Measurements from ENCODE around the gene C16orf92. TPM values are rescaled to one million over a fixed set of nuclear protein-coding genes. Genes with fewer than 3 reads are reported as not detected.

Gene C16orf92
- total RNA-seq, 1 donor, result not detected

- H3K27ac ChIP-seq (ENCODE audit: low read depth, low read length), result peak overlapping the region; percentile 43
- peaks cover 63% of the 10 kb centered on the region for H3K79me2 ChIP-seq (ENCODE audit: insufficient read depth, low read length)
- H3K4me2 ChIP-seq (ENCODE audit: insufficient read depth, low read length), result peak overlapping the region; percentile 30
- peaks cover 69% of the 10 kb centered on the region for H3K36me3 ChIP-seq (ENCODE audit: insufficient read depth, low read length)
- H2AFZ ChIP-seq (ENCODE audit: low read length), result no peak overlapping the region
- DNase-seq (ENCODE audit: insufficient read length, low spot score, missing footprints), result peak; percentile 83
- H4K20me1 ChIP-seq (ENCODE audit: insufficient read depth, low read length), result peaks cover 56% of the 10 kb centered on the region
- H3K4me1 ChIP-seq (ENCODE audit: insufficient read depth, low read length), result peaks cover 33% of the 10 kb centered on the region
- no peak for TF ChIP-seq CTCF (IDR thresholded peaks at IDR 0.05; ENCODE audit: extremely low read depth, low read depth, low read length)
- no peaks in the 10 kb centered on the region for H3K27me3 ChIP-seq (ENCODE audit: insufficient read depth, low read length)
- peak overlapping the region; percentile 29 for H3K4me3 ChIP-seq (ENCODE audit: insufficient read depth, low read length)
- no peaks in the 10 kb centered on the region for H3K9me3 ChIP-seq (ENCODE audit: low read depth, low read length)
These were observed 46.8 kb downstream of the C16orf92 start for GRCh38 chr16:30069611-30070462.

GRCh38 chr16:30070490-30070889, 47.5 kb downstream of the C16orf92 start:
- peak overlapping the region; percentile 43 for H3K27ac ChIP-seq (ENCODE audit: low read depth, low read length)
- peak overlapping the region; percentile 29 for H3K4me3 ChIP-seq (ENCODE audit: insufficient read depth, low read length)
- no peaks in the 10 kb centered on the region for H3K27me3 ChIP-seq (ENCODE audit: insufficient read depth, low read length)
- H4K20me1 ChIP-seq (ENCODE audit: insufficient read depth, low read length), result peaks cover 56% of the 10 kb centered on the region
- H3K79me2 ChIP-seq (ENCODE audit: insufficient read depth, low read length), result peaks cover 65% of the 10 kb centered on the region
- peaks cover 32% of the 10 kb centered on the region for H3K4me1 ChIP-seq (ENCODE audit: insufficient read depth, low read length)
- H3K4me2 ChIP-seq (ENCODE audit: insufficient read depth, low read length), result peak overlapping the region; percentile 30
- no peak for TF ChIP-seq CTCF (IDR thresholded peaks at IDR 0.05; ENCODE audit: extremely low read depth, low read depth, low read length)
- peaks cover 69% of the 10 kb centered on the region for H3K36me3 ChIP-seq (ENCODE audit: insufficient read depth, low read length)
- no peaks in the 10 kb centered on the region for H3K9me3 ChIP-seq (ENCODE audit: low read depth, low read length)
- no peak overlapping the region for H2AFZ ChIP-seq (ENCODE audit: low read length)
- DNase-seq (ENCODE audit: insufficient read length, low spot score, missing footprints), result peak; percentile 64

Other genes with a start within 250 kb of the C16orf92 start
- not detected in 2 replicates for gene ZG16, start 244.9 kb upstream of the C16orf92 start, total RNA-seq
- gene KIF22, start 232.4 kb upstream of the C16orf92 start, total RNA-seq, result 8.3 and 12.4 TPM in 2 replicates
- gene MAZ, start 216.7 kb upstream of the C16orf92 start, total RNA-seq, result 221 and 267 TPM in 2 replicates
- 1.4 and 4.1 TPM in 2 replicates for gene PRRT2, start 211.0 kb upstream of the C16orf92 start, total RNA-seq
- 16.8 and 19.9 TPM in 2 replicates for gene PAGR1, start 207.0 kb upstream of the C16orf92 start, total RNA-seq
- gene MVP, start 202.7 kb upstream of the C16orf92 start, total RNA-seq, result 273 and 274 TPM in 2 replicates
- gene CDIPT, start 160.0 kb upstream of the C16orf92 start, total RNA-seq, result 105 and 107 TPM in 2 replicates
- gene SEZ6L2, start 123.6 kb upstream of the C16orf92 start, total RNA-seq, result 1.5 and 2.9 TPM in 2 replicates
- 0.88 and 1.8 TPM in 2 replicates for gene ASPHD1, start 122.7 kb upstream of the C16orf92 start, total RNA-seq
- gene KCTD13, start 97.0 kb upstream of the C16orf92 start, total RNA-seq, result 8.5 and 11.9 TPM in 2 replicates
- 74.3 and 84.0 TPM in 2 replicates for gene TMEM219, start 61.1 kb upstream of the C16orf92 start, total RNA-seq
- gene TAOK2, start 49.3 kb upstream of the C16orf92 start, total RNA-seq, result 37.1 and 39.1 TPM in 2 replicates
- gene HIRIP3, start 27.6 kb upstream of the C16orf92 start, total RNA-seq, result 3.5 and 5.8 TPM in 2 replicates
- 14.5 and 16.8 TPM in 2 replicates for gene INO80E, start 27.0 kb upstream of the C16orf92 start, total RNA-seq
- gene DOC2A, start 12.2 kb upstream of the C16orf92 start, total RNA-seq, result not detected in 2 replicates
- 0.36 TPM in 1 of 2 replicates, not detected in the other for gene TLCD3B, start 8.1 kb downstream of the C16orf92 start, total RNA-seq
- 579 and 705 TPM in 2 replicates for gene ALDOA, start 42.6 kb downstream of the C16orf92 start, total RNA-seq
- 175 and 178 TPM in 2 replicates for gene PPP4C, start 52.8 kb downstream of the C16orf92 start, total RNA-seq
- gene TBX6, start 68.7 kb downstream of the C16orf92 start, total RNA-seq, result 0.29 and 0.36 TPM in 2 replicates
- gene YPEL3, start 73.0 kb downstream of the C16orf92 start, total RNA-seq, result 28.2 and 31.2 TPM in 2 replicates
- 0.36 and 0.88 TPM in 2 replicates for gene GDPD3, start 90.3 kb downstream of the C16orf92 start, total RNA-seq
- 40.2 and 40.7 TPM in 2 replicates for gene MAPK3, start 100.0 kb downstream of the C16orf92 start, total RNA-seq
- gene CORO1A, start 160.4 kb downstream of the C16orf92 start, total RNA-seq, result 0.36 and 0.59 TPM in 2 replicates
- 26.8 and 64.8 TPM in 2 replicates for gene BOLA2B, start 170.5 kb downstream of the C16orf92 start, total RNA-seq
- 19.9 and 23.3 TPM in 2 replicates for gene SLX1A, start 170.7 kb downstream of the C16orf92 start, total RNA-seq
- gene SULT1A3, start 176.1 kb downstream of the C16orf92 start, total RNA-seq, result 4.1 and 6.2 TPM in 2 replicates
- gene NPIPB13, start 225.3 kb downstream of the C16orf92 start, total RNA-seq, result 5.9 and 7.2 TPM in 2 replicates

Measured in osteoblast (primary cell).